Spleen (tissue), 11 donors: ENCODE measurements around the gene PSMF1. TPM values are rescaled to one million over a fixed set of nuclear protein-coding genes. Genes with fewer than 3 reads are reported as not detected.

Experiments used
- DNase-seq: peaks from one replicate; pipeline ENCODE4 v3.0.0-alpha.2; 2020
- H3K27ac ChIP-seq, 8 donors: fragments of 200-600 bp; sonication (generic) in 7 of 8; 1 replicate in 4 of 8; 2 replicates in 4 of 8; pipeline versions ENCODE4 v1.5.0 to v1.8.0; 2016 to 2021; ENCODE audit warnings: inconsistent platforms in 4 of 8, mild to moderate bottlenecking in 4 of 8, moderate library complexity in 1 of 8
- H3K27me3 ChIP-seq, 7 donors: fragments of 200-600 bp; sonication (generic) in 6 of 7; replicated peaks in 1 of 7; 1 replicate in 4 of 7; 2 replicates in 3 of 7; pipeline versions ENCODE4 v1.5.0 to v1.8.0; 2016 to 2021; ENCODE audit warnings: inconsistent platforms in 3 of 7, mild to moderate bottlenecking in 1 of 7
- H3K36me3 ChIP-seq, 6 donors: fragments of 200-600 bp; sonication (generic) in 5 of 6; 1 replicate in 4 of 6; 2 replicates in 2 of 6; pipeline versions ENCODE4 v1.5.0 to v1.8.0; 2016 to 2021; ENCODE audit warnings: inconsistent platforms in 2 of 6
- H3K4me1 ChIP-seq, 6 donors: fragments of 200-600 bp; sonication (generic) in 5 of 6; 1 replicate in 3 of 6; 2 replicates in 3 of 6; pipeline versions ENCODE4 v1.5.0 to v1.8.0; 2016 to 2021; ENCODE audit warnings: inconsistent platforms in 3 of 6
- H3K4me3 ChIP-seq, 8 donors: fragments of 200-600 bp; sonication (generic) in 7 of 8; 1 replicate in 4 of 8; 2 replicates in 4 of 8; pipeline versions ENCODE4 v1.5.0 to v1.8.0; 2016 to 2021; ENCODE audit warnings: inconsistent platforms in 4 of 8, mild to moderate bottlenecking in 4 of 8, moderate library complexity in 2 of 8
- H3K9me3 ChIP-seq, 8 donors: fragments of 200-600 bp; sonication (generic) in 7 of 8; 1 replicate in 4 of 8; 2 replicates in 4 of 8; pipeline versions ENCODE4 v1.5.0 to v1.8.0; 2016 to 2021; ENCODE audit warnings: inconsistent platforms in 4 of 8
- POLR2A ChIP-seq, 3 donors: fragments of 450-650 bp; IDR thresholded peaks; one replicate each; pipeline ENCODE4 v1.5.1; 2017; ENCODE audit warnings: antibody characterized with exemption in 3 of 3, mild to moderate bottlenecking in 1 of 3
- POLR2AphosphoS5 ChIP-seq, 3 donors: sonication (generic); formaldehyde crosslinking; IDR thresholded peaks; one replicate each; pipeline ENCODE4 v1.5.1; 2017; ENCODE audit warnings: antibody characterized with exemption in 3 of 3
- WGBS, 5 donors: extraction: QIAGEN DNeasy Blood & Tissue Kit in 3 of 5; methylation state at CpG; one replicate each; pipeline versions ENCODE4 v1.1.5 to v1.1.7; 2013 to 2018; 5-methylcytosine and 5-hydroxymethylcytosine counted together
- intact Hi-C: fragments of 100-400 bp; cut with DNase I; formaldehyde crosslinking; loops from one replicate; pipeline ENCODE4 v1.15.0; 2023; ENCODE audit warnings: low total_unique reads
- polyA plus RNA-seq, 3 donors: library from polyadenylated mRNA; stranded (reverse); fragments of 200-250 nt; gene quantifications; one replicate each; pipeline ENCODE4 v1.2.1, GENCODE V29; 2013
- total RNA-seq, 7 donors: library from RNA; depleted of rRNA in 3 of 7; stranded (reverse); fragments of >200 nt in 3 of 7; fragmentation: NEBNext Ultra II Directional in 4 of 7; extraction: Animal tissue kit (Norgen Biotek cat#: 25700) in 4 of 7; gene quantifications; one replicate each; pipeline versions ENCODE4 v1.1.0 to v1.2.1, GENCODE V29; 2016 to 2021
- TF ChIP-seq, protein P1 (sequence below), 11 experiments: fragments of 200-600 bp in 7 of 11; fragments of 450-650 bp in 4 of 11; sonication (generic) in 4 of 11; IDR thresholded peaks in 8 of 11; conservative IDR thresholded peaks in 3 of 11; 1 replicate in 7 of 11; 2 replicates in 4 of 11; pipeline versions ENCODE4 v1.4.0 to v1.8.0; 2016 to 2021; ENCODE audit warnings: antibody characterized with exemption in 11 of 11, inconsistent platforms in 4 of 11, mild to moderate bottlenecking in 1 of 11
- donor health status: healthy with polysubstance abuse.
- donor health status: DM: no; HTN: no; CAD: no; lungs with moderate emphysema.
- donor health status: DM: no; HTN: no; CAD: no.
- donor health status: Bipolar disorder and iron deficiency.
- donor health status: healthy.
- donor health status: DM: no; HTN: no; CAD: no.
- donor health status: DM: yes; HTN: yes; CAD: no.

The PSMF1 gene
- total and polyA plus RNA-seq, 10 donors, result 25.7 to 169 (median 112) TPM

DNA sequence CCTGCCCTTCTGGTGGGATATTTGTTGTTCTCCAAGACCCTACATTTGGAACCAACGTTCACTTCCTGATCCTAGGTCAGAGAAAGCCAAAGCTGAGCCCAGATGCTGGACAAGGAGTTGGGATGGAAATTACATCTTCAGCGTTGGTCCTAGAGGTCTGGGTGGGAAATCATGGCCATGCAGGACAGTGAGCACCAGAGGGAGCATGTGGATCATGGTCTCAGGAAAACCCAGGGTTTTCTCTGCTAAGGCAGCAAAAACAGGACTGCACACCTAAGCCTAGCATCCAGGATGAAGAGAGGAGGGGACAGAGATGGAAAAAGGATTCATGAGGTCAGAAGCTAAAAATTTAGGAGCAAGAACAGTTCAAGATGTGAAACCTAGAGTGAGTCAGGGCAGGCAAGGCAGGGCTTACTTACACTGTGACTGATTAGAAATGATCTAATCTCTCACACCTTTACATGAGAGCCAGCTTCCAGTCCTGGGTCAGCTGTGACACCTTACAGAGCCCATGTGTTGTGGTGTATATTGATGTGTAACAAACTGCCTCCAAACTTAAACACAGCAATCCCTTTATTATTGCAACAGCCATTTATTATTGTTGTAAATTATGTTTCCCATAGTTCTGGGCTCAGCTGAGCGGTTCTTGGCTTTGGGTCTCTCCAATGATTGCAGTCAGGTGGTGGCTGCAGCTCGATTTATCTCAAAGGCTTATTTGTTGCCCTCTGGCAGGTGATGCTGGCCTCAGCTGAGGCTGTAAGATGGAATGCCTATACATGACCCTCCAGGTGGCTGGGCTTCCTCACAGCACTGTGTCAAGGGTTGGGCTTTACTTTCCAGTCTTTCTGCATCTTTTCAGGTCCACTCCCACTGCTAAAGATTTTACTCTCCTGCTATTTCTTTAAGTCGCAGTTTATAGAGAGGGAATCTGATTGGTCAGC lies 91.3 kb downstream of the PSMF1 start:
- 68 to 75% (median 69%) methylated on average over 5 of the region's 5 CpGs for WGBS, 5 donors
- H3K27ac ChIP-seq, result no peak overlapping the region
- TF ChIP-seq, protein P1, sequence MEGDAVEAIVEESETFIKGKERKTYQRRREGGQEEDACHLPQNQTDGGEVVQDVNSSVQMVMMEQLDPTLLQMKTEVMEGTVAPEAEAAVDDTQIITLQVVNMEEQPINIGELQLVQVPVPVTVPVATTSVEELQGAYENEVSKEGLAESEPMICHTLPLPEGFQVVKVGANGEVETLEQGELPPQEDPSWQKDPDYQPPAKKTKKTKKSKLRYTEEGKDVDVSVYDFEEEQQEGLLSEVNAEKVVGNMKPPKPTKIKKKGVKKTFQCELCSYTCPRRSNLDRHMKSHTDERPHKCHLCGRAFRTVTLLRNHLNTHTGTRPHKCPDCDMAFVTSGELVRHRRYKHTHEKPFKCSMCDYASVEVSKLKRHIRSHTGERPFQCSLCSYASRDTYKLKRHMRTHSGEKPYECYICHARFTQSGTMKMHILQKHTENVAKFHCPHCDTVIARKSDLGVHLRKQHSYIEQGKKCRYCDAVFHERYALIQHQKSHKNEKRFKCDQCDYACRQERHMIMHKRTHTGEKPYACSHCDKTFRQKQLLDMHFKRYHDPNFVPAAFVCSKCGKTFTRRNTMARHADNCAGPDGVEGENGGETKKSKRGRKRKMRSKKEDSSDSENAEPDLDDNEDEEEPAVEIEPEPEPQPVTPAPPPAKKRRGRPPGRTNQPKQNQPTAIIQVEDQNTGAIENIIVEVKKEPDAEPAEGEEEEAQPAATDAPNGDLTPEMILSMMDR (IDR thresholded peaks at IDR 0.05 in 8 of 11, conservative IDR thresholded peaks at IDR 0.05 in 3 of 11), result no peak
- TF ChIP-seq POLR2AphosphoS5 (IDR thresholded peaks at IDR 0.05), result no peak
- TF ChIP-seq POLR2A (IDR thresholded peaks at IDR 0.05), result no peak
- peaks cover 0 to 9% (median 6%) of the 10 kb centered on the region in 6 donors for H3K4me1 ChIP-seq
- no peaks in the 10 kb centered on the region for H3K9me3 ChIP-seq
- DNase-seq, result no peak
- intact Hi-C loops, result loop anchor here (5.0 to 10.0 kb wide), 2 partner anchors 255 to 387 kb away; no protein-coding TSS in a partner anchor
- no peaks in the 10 kb centered on the region for H3K36me3 ChIP-seq
- no peak overlapping the region for H3K4me3 ChIP-seq
- H3K27me3 ChIP-seq, result peaks cover 0 to 15% (median 0%) of the 10 kb centered on the region in 7 donors

DNA sequence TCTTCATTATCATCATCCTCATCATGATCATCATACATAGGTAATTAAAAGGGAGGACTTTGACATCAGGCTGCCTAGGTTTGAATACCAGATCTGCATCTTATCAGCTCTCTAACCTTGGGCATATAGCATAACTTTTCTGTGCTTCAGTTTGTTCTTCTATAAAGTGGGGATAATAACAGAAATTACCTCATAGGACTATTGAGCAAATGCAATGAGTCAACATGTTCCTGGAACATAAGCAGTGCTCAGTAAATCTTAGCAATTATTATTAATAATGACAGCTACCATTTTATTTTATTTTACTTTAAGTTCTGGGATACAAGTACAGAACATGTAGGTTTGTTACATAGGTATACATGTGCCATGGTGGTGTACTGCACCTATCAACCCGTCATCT lies 92.1 kb downstream of the PSMF1 start:
- Histone ChIP-seq H3K4me1 (peaks cover 0 to 9% (median 6%) of the 10 kb centered on the region in 6 donors), H3K36me3 (no peaks in the 10 kb centered on the region), H3K27me3 (peaks cover 0 to 16% (median 0%) of the 10 kb centered on the region in 7 donors), H3K4me3 (no peak overlapping the region), H3K9me3 (no peaks in the 10 kb centered on the region), H3K27ac (no peak overlapping the region)
- TF ChIP-seq POLR2A (IDR thresholded peaks at IDR 0.05), result no peak
- no peak for TF ChIP-seq POLR2AphosphoS5 (IDR thresholded peaks at IDR 0.05)
- TF ChIP-seq, protein P1 (IDR thresholded peaks at IDR 0.05 in 8 of 11, conservative IDR thresholded peaks at IDR 0.05 in 3 of 11), result no peak
- DNase-seq, result no peak
- intact Hi-C loops, result loop anchor here (5.0 to 10.0 kb wide), 2 partner anchors 256 to 388 kb away; no protein-coding TSS in a partner anchor
- 88 to 100% (median 93%) methylated on average over 1 of the region's 1 CpG for WGBS, 5 donors

DNA sequence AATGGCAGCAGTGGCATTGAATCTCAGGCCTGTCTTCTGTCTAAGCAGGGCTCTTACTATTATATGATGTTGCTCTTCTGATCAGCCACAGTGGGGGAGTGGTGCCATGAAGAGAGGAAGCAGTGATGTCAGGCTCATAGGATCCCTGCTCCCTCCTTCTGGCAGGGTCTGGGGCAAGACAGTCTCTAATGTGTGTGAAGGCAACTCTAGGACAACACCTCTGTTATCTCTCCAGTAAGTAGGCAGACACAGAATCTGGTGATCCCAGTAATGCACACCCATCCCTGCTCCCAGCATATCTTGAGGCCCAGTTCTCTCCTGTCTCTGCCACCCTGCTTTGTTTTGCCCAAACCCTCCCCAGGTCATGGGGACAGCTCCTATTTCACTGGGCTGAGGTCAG lies 93.6 kb downstream of the PSMF1 start:
- Histone ChIP-seq H3K9me3 (no peaks in the 10 kb centered on the region), H3K36me3 (no peaks in the 10 kb centered on the region), H3K27ac (no peak overlapping the region), H3K4me3 (no peak overlapping the region), H3K4me1 (peaks cover 0 to 9% (median 6%) of the 10 kb centered on the region in 6 donors), H3K27me3 (peaks cover 0 to 29% (median 0%) of the 10 kb centered on the region in 7 donors)
- intact Hi-C loops, result loop anchor here (5.0 to 10.0 kb wide), 2 partner anchors 257 to 390 kb away; no protein-coding TSS in a partner anchor
- TF ChIP-seq, protein P1 (IDR thresholded peaks at IDR 0.05 in 8 of 11, conservative IDR thresholded peaks at IDR 0.05 in 3 of 11), result no peak
- no peak for TF ChIP-seq POLR2A (IDR thresholded peaks at IDR 0.05)
- no peak for TF ChIP-seq POLR2AphosphoS5 (IDR thresholded peaks at IDR 0.05)
- no peak for DNase-seq
